HG03565 (cell line): ENCODE measurements around the gene PTPRK.

Source experiments
- ATAC-seq: cut with Tn5 transposase; IDR thresholded peaks from one replicate; pipeline ENCODE4 v1.9.1; 2021; ENCODE audit warnings: mild to moderate bottlenecking, moderate library complexity; ENCODE audit not compliant: unreplicated experiment

PTPRK gene

GRCh38 chr6:127976796-127977195, 543.6 kb downstream of the PTPRK start:
- no peak for ATAC-seq

DNA sequence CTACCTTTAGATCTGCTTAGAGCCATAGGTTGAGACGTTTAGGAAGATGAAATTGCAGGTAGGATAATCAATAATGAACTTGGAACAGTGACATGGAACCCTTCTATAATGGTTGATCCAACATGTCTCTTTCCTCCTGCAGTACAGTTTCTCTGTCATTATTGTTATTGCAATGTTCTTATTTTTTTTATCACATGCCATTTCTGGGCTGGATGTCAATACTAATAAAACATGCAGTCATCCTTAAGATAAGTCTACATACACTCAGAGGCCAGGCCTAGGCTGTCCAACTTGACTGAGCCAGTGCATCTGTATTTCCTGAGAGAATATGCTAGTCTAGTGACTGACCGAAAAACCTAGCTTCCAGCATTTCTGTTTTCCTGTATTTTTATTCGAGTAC, 544.3 kb downstream of the PTPRK start:
- no peak for ATAC-seq

DNA sequence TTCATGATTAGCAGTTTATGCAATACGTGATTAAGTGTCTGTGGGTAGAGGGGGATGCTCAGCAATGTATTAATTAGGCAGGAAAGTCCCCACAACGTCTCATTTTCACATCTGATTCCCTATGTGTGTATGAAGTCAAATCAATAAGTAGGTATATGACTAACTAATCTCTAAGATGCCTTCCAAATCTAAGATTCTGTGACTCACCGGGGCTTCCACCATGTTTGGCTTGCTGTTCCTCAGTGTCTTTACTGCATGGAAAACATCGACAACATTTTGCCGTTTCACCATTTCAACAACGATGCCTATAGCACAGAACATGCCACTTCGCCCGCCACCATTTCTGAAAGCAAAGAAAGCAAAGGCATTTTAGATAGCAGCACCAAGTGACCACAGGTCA, 547.6 kb downstream of the PTPRK start:
- ATAC-seq = no peak

- no peak for ATAC-seq
Observed at GRCh38 chr6:127971945-127972391, 548.4 kb downstream of the PTPRK start.

GRCh38 chr6:127971386-127971785, 549.0 kb downstream of the PTPRK start:
- no peak for ATAC-seq

- ATAC-seq = no peak
Observed at GRCh38 chr6:127969701-127970100, 550.7 kb downstream of the PTPRK start.

DNA sequence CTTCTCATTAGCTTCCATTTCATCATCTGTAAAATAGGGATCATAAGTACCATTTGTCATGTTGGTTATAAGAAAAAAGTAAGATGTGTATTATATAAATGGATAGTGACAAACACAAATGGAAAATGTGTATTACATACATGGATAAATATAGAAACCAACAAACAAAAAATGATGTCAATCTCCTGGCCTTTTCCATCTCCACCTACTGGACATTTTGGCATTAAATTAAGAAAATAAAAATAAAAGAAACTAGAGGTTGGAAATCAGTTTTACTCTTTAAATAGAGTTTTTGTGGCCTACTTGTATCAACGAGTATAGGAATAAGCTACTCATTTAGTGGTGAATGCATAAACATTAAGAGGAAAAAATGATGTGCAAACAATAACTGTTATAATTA, 552.0 kb downstream of the PTPRK start:
- ATAC-seq = no peak

DNA sequence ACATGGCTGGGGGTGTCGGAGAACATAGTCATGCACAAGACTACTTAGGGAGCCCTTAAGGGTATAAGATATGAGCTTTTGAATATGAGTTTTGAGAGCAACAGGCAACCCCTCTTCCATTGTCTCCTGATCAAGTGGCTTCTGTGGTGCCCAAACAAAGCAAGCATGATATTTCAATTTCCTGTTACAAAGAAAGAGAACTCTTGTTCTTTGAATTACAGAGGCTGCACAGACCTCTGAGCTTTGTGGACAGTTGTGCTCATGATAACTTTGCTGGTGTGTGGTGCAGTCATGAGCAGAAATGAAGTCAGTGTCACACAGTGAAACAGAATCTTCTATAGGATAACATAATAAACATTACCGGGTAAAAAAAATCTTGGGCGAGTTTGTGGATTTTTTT, 552.7 kb downstream of the PTPRK start:
- ATAC-seq = no peak

- no peak for ATAC-seq
Observed at GRCh38 chr6:127966616-127967015, 553.8 kb downstream of the PTPRK start.

DNA sequence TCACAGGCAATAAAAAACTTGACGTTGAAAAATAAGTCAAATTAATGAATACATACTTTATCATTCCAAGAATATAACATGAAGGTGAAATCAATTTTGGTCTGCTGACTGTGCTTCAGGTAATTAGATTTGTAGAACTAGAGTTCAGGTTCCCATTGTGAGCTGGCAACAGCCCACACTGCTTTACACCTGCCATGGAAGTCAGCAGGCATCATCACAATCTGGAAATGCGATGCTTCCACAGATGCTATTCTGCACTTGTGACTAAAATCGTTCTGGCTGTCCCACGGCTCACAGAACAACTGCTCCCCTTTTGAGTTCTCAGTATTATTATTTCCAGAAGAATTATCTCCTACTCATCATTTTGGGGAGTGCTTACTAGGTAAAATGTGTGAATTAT, 556.9 kb downstream of the PTPRK start:
- no peak for ATAC-seq

DNA sequence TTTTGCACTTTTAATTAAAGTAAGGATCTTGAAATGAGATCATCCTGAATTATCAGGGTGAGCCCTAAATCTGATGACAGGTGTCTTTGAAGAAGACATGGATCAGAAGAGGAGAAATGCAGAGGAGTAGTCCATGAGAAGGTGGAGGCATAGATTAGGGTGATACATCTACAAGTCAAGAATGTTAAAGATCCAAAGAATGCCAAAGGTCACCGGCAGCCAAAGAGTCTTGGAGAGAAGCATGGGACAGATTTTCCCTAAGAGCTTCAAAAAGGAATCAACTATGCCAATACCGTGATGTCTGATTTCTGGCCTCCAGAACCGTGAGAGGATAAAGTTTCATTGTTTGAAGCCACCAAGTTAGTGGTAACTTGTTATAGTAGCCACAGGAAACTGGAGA, 560.5 kb downstream of the PTPRK start:
- ATAC-seq = no peak

- no peak for ATAC-seq
Observed at GRCh38 chr6:127956956-127957355, 563.4 kb downstream of the PTPRK start.

GRCh38 chr6:127956260-127956888, 564.0 kb downstream of the PTPRK start:
- ATAC-seq = no peak

DNA sequence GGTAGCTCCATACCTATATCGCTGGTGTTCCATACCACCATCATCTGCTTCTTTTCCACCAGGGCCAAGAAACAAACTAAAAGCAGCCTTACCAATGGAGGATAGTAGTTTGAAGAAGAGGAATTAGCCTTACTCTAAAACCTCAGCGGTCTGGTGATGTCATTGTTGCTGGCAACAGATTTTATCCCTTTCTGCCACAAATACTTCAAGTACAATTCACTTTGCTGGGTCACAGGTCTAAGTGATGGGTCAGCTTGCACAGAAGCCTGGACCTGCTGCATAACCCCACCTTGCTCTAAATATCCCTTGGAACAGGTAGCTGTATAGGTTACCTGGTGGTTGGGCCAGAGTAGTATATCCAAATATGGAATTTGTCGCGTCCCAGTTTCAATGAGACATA, 566.3 kb downstream of the PTPRK start:
- ATAC-seq = no peak

GRCh38 chr6:127952831-127953230, 567.6 kb downstream of the PTPRK start:
- no peak for ATAC-seq

DNA sequence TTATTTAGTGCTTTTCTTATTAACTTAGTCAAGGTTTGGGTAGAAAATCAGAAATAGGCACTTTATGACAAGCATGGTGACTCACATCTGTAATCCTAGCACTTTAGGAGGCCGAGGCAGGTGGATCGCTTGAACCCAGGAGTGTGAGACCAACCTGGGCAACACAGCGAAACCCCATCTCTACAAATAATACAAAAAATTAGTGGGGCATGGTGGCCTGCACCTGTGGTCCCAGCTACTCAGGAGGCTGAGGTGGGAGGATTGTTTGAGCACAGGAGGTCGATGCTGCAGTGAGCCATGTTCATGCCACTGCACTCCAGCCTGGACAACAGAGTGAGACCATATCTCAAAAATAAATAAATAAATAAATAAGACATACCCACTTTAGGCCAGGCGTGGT, 568.2 kb downstream of the PTPRK start:
- ATAC-seq = no peak

- peak; percentile 72 for ATAC-seq
Observed at GRCh38 chr6:127951172-127951917, 569.1 kb downstream of the PTPRK start.

- ATAC-seq = peak; percentile 9
Observed at GRCh38 chr6:127950566-127951145, 569.7 kb downstream of the PTPRK start.

DNA sequence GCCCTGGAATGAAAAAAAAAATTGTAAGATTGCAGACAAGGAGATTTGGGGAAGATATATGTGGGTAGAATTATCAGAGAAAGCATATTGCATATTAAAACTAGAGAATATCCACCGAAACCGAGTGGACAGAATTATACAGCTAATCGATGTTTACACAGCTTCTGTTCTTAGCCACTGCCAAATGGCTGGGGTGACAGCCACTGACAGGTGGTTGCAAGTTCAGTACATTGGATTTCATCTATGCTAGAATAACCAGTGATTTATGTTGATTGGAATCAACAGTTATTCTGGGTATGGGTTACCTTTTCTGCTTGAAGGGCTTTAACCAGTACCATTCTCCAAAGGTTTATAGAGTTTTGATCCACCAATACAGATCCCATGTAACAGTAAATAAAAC, 571.1 kb downstream of the PTPRK start:
- no peak for ATAC-seq

DNA sequence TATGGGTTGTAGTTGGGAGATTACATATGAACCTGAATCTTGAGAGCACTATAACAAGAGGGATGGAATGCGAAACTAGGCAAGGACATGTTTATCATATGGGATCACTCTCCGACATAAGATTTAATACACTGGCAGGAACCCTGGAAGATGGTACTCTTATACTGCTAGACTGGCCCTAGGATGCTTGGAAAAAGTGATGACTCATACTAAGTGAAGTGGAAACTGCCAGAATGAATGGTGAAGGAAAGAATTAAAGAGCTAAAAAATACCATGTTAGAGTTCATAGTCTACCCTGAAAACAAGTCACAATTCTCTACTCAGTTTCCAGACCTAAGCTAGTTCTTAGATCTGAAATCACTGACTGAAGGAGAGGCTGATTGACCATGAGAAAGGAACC, 574.0 kb downstream of the PTPRK start:
- ATAC-seq = no peak

GRCh38 chr6:127945434-127946097, 574.8 kb downstream of the PTPRK start:
- no peak for ATAC-seq

DNA sequence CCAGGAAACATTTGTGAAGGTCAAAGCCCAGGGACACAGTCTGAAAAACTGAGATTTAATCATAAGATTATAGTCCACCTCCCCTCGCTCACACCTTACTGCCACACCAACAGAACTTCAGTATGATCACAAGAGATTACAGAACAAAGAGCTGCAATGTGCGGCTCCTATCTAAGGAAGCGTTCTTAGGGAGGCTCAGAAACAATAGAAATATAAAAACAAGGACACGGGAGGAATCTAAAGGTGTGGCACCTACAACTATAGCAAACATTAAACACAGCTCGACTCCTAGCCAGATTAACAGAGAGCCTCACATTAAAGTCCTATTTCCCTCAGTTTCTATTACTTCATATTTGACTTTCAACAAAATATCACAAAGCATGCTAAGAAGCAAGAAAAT, 579.2 kb downstream of the PTPRK start:
- ATAC-seq = no peak
